SKM-1 treated with dmso at 0.1 percent for 144 hours (cell line): ENCODE data around the gene SIRPA.

Source experiments
- DNase-seq: peaks from one replicate; lab custom pipeline; 2025; ENCODE audit not compliant: unreplicated experiment; lab: John Stamatoyannopoulos, UW

SIRPA gene

GRCh38 chr20:1946762-1947534 lies 51.7 kb downstream of the SIRPA start:
- DNase-seq: peak; percentile 79

DNA sequence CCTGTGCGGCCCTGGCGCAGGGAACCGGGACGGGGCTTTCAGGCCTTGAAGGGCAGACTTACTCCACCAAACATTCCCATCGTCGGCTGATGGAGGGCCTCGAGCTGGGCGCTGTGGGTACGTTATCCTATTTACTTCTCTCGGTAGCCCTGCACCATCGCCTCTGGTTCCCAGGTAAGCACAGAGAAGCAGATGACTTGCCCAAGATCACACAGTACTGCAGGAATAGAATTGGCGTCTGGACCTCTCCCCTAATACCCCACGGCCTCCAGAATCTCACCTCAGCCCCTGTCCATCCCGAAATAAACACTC lies 52.3 kb downstream of the SIRPA start:
- no peak for DNase-seq

GRCh38 chr20:1949347-1950100 lies 54.3 kb downstream of the SIRPA start:
- no peak for DNase-seq

DNA sequence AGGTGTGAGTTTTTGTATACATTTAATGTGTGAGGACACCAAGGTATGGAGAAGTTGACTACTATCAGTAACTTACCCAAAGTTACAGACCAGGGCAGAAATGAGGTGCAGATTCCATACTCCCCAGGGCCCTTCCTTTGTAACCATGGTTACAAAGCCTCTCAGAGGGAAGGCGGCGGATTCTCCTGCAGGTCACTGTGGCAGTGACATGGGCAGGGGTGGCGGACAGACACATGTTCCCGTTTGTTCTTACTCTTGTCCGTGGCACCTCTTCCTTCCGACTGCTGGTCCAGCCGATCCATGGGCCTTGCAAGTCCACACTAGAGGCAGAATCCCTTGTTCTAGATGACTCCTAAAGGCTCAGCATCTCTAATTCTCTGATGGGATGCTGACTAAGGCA lies 55.6 kb downstream of the SIRPA start:
- no peak for DNase-seq

GRCh38 chr20:1951436-1952115 lies 56.4 kb downstream of the SIRPA start:
- no peak for DNase-seq

DNA sequence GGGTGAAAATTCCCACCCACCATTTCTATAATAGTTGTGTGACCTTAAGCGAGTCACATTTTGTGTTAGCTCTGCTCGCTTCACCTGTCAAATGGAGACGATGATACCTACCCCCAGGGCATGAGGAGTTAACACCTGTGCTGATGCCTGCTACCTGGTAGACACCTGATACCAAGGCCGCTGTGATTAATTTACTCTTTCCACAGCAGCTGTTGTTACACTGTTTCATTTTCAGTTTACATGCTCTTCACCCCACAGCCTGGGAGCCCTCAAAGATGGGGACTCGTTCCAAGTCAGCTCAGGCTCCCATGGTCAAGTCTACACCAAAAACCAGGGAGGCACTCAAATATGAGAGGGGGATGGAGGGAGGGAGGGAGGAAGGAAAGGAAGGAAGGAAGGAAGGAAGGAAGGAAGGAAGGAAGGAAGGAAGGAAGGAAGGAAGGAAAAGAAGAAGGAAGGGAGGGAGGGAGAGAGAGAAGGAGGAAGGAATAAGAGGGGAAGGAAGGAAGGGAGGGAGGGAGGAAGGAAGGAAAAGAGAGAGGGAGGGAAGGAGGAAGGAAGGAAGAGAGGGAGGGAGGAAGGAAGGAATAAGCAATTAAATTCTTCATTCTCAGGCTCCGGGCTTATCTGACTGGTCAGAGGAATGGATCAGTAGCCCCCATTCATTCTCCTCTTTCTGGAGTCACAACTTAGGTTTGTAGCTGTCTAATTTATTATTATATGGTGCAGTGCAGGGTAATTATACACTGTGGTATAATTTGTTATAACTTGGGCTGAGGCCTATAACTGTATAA lies 57.7 kb downstream of the SIRPA start:
- no peak for DNase-seq

DNA sequence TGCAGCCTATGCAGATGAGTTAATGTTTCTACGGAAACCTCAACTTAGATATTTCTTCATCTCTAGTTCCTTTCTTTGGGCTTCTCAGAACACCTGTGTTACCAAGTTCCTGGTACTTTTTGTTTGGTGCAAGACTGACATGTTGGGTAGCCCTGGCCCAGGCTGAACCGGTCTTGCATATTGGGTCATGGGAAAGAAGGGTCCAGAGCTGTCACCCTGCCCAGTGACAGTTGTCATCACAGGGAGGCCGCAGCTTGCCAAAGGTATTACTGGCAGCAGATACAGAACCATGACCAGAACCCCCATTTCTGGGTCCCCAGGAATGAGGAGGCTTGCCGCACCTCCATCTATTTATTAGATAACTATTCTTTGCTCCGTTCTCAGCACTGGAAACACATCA lies 58.4 kb downstream of the SIRPA start:
- no peak for DNase-seq

DNA sequence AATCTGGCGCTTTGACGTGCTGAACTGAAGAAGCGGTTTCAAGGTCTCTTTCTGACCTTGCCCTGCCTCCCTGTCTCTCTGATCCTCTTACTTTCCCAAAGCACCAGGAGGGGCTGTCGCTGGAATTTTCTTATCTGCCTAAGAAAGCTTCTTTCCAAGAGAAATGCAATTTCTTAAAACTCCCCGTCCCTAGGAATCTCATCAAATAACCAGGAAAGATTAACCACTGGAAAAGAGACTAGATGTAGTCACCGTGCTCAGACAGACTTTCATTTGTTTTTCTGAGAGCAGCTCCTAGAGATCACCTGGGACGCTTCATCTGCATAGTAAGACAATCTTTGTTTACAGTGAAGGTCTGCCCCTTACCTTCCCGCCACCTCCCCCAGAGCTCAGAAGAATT lies 60.0 kb downstream of the SIRPA start:
- no peak for DNase-seq

DNA sequence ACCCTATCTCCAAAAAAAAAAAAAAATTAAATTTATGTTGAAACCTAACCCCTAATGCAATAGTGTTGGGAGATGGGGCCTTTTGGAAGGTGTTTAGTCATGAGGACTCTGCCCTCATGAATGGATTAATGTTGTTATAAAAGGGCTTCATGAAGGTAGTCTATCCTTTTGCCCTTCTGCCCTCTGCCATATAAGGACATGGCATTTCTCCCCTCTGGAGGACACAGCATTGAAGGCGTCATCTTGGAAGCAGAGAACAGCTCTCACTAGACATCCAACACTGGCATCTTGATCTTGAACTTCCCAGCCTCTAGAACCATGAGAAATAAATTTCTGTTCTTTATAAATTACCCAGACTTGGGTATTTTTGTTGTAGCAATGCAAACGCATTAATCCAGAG lies 63.2 kb downstream of the SIRPA start:
- DNase-seq: no peak

- DNase-seq: no peak
Measured at GRCh38 chr20:1959156-1959555, 63.9 kb downstream of the SIRPA start.

DNA sequence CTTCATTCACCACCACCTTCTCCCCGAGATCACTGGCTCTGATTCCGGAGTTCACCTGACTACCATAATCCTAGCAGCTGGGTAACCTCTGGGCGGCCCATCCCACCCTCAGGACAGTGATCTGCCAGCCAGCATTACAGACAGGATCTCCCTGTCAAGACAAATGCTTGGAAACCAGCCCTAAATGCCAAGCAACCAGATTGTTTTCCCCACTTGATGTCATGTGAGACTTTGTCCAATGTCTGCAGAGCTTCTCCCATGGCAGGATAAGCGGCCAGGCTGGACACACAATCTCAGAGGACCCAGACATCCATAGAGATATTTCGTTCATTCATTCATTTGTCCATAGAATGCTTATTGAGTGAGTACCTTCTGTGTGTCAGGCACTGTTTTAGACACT lies 66.2 kb downstream of the SIRPA start:
- no peak for DNase-seq

DNA sequence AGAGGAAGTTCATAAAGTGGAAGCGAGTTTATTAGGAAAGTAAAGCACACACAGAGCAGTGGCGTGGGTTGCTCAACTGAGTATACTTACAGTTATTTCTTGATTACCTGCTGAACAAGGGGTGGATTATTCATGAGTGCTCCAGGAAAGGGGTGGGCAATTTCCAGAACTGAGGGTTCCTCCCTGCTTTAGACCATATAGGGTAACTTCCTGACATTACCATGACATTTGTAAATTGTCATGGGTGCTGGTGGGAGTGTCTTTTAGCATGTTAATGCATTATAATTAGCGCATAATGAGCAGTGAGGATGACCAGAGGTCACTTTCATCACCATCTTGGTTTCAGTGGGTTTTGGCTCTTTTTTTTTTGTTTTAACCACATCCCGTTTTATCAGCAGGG lies 68.9 kb downstream of the SIRPA start:
- no peak for DNase-seq

GRCh38 chr20:1964659-1965405 lies 69.6 kb downstream of the SIRPA start:
- no peak for DNase-seq

- DNase-seq: peak; percentile 42
Measured at GRCh38 chr20:1965520-1966351, 70.5 kb downstream of the SIRPA start.

DNA sequence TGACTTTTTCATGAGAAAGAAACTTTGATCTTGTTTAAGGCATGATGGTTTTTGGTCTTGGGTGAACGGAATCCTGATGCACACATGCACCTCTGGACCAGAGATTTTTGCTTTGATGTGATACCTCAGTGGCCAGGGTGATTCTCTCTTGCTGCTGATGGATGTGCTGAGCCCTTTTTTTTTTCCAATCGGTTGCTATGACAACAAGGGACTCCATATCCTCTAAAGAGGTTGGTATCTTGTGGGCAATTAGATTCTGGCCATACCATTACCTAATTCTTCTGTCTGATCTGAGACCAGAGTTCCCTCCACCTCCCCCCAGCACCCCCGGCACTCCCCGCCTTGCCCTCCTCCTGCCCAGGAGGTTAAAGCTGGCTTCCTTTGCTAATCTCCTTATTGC lies 73.8 kb downstream of the SIRPA start:
- no peak for DNase-seq

DNA sequence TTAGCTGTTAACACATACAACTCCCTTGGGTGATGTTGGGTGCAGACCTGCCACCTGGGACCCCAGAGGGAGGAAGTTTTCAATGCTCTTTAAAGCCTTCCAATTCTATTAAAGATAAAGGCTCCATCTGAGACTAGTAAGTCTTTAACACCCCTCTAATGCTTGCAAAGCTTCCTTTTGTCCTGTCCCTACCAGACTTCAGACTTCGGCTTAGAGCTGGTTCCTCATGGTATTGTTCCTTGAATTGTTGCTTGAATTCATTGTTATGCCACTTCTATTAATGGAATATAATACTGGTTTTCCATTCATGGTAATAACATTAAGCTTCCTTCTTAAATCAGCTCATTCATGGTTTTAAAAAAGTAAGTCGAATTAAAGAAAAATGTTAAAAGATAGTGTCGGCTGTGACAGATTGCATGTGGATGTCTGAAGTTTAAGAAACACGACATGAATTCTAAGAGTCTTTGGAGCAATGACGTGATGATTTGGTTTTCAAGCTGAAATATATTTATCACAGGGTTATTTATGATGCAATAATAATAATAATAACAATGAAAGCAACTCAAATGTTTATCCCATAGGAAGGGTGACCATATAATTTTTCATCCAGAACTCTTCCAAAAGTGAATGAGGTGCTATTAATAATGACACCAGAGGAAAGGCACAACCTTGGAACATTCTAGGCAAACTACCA lies 76.8 kb downstream of the SIRPA start:
- no peak for DNase-seq

- no peak for DNase-seq
Measured at GRCh38 chr20:1973601-1974440, 78.6 kb downstream of the SIRPA start.

DNA sequence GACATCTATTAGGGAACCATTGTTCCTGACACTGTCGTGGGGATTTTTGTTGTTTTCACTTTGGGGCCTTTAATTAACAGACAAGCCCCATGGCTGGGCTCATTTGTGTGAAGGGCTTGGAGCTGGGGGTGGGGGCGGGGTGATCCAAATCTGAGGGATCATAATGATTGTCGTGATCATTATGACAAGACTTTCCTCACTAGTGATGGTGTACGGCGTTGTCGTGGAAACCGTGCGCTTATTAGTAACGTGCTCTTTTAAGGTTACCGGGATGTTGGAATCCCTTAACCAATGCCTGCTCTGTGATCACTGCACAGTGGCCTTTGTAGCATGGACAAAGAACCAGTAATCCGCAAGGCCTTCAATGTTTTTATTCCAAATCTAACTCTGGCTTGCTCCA lies 80.1 kb downstream of the SIRPA start:
- DNase-seq: no peak
